GM18870 (cell line): ENCODE data around the gene SLC24A3.
"Not testable (repeated sequence)": the region's sequence is repeated elsewhere in the genome, so short reads cannot be mapped to it uniquely, and the experiment has no call there.

Experiments used
- ATAC-seq: cut with Tn5 transposase; IDR thresholded peaks from one replicate; pipeline ENCODE4 v1.9.1; 2021; ENCODE audit warnings: moderate library complexity; ENCODE audit not compliant: unreplicated experiment

The SLC24A3 gene

GRCh38 chr20:19754201-19754600 lies 541.8 kb downstream of the SLC24A3 start:
- not testable (repeated sequence) for ATAC-seq

DNA sequence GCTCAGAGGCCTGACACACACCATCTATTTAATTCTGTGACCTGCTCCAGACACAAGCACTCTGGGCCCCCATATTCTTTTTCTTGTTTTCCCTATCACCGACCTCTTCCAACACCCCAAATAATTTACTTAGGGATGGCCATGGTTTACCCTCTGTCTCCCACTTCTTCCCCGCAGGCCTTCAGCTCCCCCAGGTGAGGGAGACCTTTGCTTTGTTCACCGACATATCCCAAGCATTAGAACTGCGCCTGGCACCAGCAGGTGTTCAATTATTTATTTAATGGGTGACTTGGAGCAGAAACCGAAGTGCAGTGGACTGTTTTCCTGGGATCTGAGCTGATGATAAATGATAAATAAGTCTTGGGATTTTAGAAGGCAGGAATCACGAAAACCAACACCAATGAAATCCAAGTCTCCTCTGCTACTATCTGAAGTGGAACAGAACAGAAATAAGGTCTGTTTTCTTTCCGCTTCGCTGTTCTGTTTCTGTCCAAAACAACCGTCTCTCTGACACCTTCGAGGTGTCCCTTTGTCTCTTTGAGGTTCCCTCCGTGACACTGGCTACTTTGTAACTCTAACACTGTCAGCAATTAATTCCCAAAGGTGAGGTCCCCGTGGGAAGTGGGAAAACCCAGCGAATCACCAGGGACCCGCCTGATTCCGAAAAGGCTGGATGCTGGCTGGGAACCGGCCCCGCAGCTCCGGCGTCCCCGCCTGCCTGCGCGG lies 544.5 kb downstream of the SLC24A3 start:
- no peak for ATAC-seq

- no peak for ATAC-seq
Measured at GRCh38 chr20:19757487-19758132, 545.2 kb downstream of the SLC24A3 start.

- no peak for ATAC-seq
Measured at GRCh38 chr20:19758133-19758500, 545.7 kb downstream of the SLC24A3 start, which contains the start of gene RIN2. RIN2 (plus strand) TSS chr20:19758258; CDS start chr20:19889602, 131,344 bp downstream.

GRCh38 chr20:19758501-19759331 lies 546.3 kb downstream of the SLC24A3 start:
- no peak for ATAC-seq

DNA sequence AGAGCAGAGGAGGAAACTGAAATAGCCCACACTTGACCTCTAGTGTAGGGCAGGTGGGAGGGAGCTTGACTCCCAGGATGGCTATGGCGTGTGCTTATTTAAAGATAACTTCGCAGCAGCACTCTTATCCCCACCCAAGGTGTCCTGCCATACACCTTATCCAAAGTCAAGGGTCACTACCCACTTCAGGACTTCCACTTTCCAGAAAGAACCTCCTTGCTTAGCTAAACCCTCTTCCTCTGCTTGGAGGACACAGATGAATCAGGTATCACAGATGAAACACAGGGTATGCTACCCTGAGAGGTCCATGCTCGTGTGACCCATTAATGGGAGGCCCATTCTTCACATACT lies 547.9 kb downstream of the SLC24A3 start:
- ATAC-seq, result no peak

GRCh38 chr20:19761326-19761725 lies 548.9 kb downstream of the SLC24A3 start:
- ATAC-seq, result no peak

DNA sequence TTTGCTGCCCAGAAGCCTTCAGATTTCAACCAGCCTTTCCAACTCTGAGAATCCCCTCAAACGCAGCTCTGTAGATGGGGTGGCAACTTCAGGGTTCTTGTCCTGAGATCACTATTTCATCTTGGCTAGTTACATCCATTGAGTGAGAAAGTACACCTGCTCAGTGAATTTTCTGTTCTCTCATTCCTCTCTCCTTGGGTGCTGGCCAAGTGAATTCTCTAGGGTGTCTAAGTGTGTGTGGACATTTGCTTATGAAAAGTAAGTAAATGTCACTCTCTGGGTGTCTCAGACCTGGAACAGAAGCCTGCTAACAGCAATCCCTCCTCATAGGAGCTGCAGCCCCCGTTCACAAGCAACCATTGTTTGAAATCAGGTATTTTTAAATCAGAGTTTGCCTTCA lies 549.4 kb downstream of the SLC24A3 start:
- no peak for ATAC-seq

- ATAC-seq, result no peak
Measured at GRCh38 chr20:19764207-19764606, 551.8 kb downstream of the SLC24A3 start.

- no peak for ATAC-seq
Measured at GRCh38 chr20:19765266-19765665, 552.8 kb downstream of the SLC24A3 start.

- no peak for ATAC-seq
Measured at GRCh38 chr20:19765913-19766312, 553.5 kb downstream of the SLC24A3 start.

GRCh38 chr20:19767070-19767469 lies 554.6 kb downstream of the SLC24A3 start:
- ATAC-seq, result no peak

DNA sequence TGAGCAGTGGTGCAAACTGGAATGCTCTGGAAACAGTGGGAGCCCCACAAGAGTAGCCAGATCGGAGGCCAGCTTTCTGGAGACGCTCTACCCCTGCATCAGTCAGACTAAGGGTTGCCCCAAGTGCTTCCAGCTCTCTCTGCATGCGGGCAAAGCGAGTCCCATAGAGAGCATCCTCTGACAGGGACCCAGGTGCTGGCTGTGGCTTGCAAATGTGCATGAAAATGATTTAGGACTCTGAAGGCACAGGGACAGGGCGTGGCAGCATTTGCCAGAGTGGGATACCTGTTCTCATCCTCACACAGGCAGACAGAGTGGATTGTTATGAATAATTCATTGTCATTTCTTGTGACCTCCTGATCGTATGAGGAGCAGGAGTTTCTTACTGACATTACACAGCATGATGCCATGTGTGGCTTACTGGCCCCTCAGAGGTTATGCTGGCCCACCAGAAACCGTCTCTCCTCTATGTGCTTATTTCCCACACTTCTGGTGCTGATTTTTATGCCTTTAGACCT lies 555.9 kb downstream of the SLC24A3 start:
- no peak for ATAC-seq

GRCh38 chr20:19769507-19769906 lies 557.1 kb downstream of the SLC24A3 start:
- ATAC-seq, result no peak

- ATAC-seq, result no peak
Measured at GRCh38 chr20:19770375-19770774, 557.9 kb downstream of the SLC24A3 start.

GRCh38 chr20:19771031-19771430 lies 558.6 kb downstream of the SLC24A3 start:
- no peak for ATAC-seq
